SK-N-SH treated with all-trans-retinoic acid at 6 μM for 48 hours (cell line): Measurements from ENCODE around the gene TPK1.

ENCODE experiments used
- ATAC-seq: fragments of 200-7000 bp; cut with Tn5 transposase; 3 replicates; pipeline ENCODE4 v1.9.1; 2020; ENCODE audit warnings: mild to moderate bottlenecking, moderate library complexity
- ARNTL ChIP-seq: fragments of 450-650 bp; formaldehyde crosslinking; IDR thresholded peaks from 2 replicates; pipeline ENCODE4 v1.5.0; 2020; ENCODE audit warnings: low read depth, mild to moderate bottlenecking, moderate library complexity, borderline replicate concordance
- BACH2 ChIP-seq: fragments of 250-450 bp; sonication (Bioruptor Pico); IDR thresholded peaks from 2 replicates; pipeline ENCODE4 v1.9.0; 2021; ENCODE audit warnings: mild to moderate bottlenecking, borderline replicate concordance
- ESRRG ChIP-seq: fragments of 250-450 bp; sonication (Bioruptor Pico); IDR thresholded peaks from 2 replicates; pipeline ENCODE4 v1.6.1; 2021; ENCODE audit warnings: mild to moderate bottlenecking
- GLIS3 ChIP-seq: fragments of 250-450 bp; sonication (Bioruptor Pico); IDR thresholded peaks from 2 replicates; pipeline ENCODE4 v1.5.0; 2020; ENCODE audit warnings: mild to moderate bottlenecking, moderate library complexity
- ISL1 ChIP-seq: fragments of 250-450 bp; sonication (Bioruptor Pico); IDR thresholded peaks from 2 replicates; pipeline ENCODE4 v2.1.2; 2022; ENCODE audit warnings: mild to moderate bottlenecking, moderate library complexity
- OSR1 ChIP-seq: fragments of 250-450 bp; sonication (Bioruptor Pico); IDR thresholded peaks from 2 replicates; pipeline ENCODE4 v1.8.0; 2022; ENCODE audit warnings: moderate library complexity, mild to moderate bottlenecking, inconsistent platforms
- RARB ChIP-seq: fragments of 250-450 bp; sonication (Bioruptor Pico); IDR thresholded peaks from 2 replicates; pipeline ENCODE4 v1.8.0; 2021; ENCODE audit warnings: mild to moderate bottlenecking, moderate library complexity
- SNAI2 ChIP-seq: fragments of 250-450 bp; sonication (Bioruptor Pico); IDR thresholded peaks from 2 replicates; pipeline ENCODE4 v1.5.0; 2020; ENCODE audit warnings: mild to moderate bottlenecking, moderate library complexity
- TCF4 ChIP-seq: fragments of 250-450 bp; sonication (Bioruptor Pico); IDR thresholded peaks from 2 replicates; pipeline ENCODE4 v1.8.0; 2021; ENCODE audit warnings: mild to moderate bottlenecking, moderate library complexity, borderline replicate concordance
- TOX ChIP-seq: fragments of 250-450 bp; sonication (Bioruptor Pico); IDR thresholded peaks from 2 replicates; pipeline ENCODE4 v1.8.0; 2021; ENCODE audit warnings: mild to moderate bottlenecking, moderate library complexity, borderline replicate concordance
- ZC3H10 ChIP-seq: fragments of 250-450 bp; sonication (Bioruptor Pico); IDR thresholded peaks from 2 replicates; pipeline ENCODE4 v1.5.1; 2021; ENCODE audit warnings: mild to moderate bottlenecking, moderate library complexity
- ZFP30 ChIP-seq: fragments of 450-650 bp; formaldehyde crosslinking; IDR thresholded peaks from 2 replicates; pipeline ENCODE4 v1.5.0; 2022; ENCODE audit warnings: mild to moderate bottlenecking, moderate library complexity
- ZNF70 ChIP-seq: fragments of 450-650 bp; formaldehyde crosslinking; IDR thresholded peaks from 2 replicates; pipeline ENCODE4 v1.5.0; 2020; ENCODE audit warnings: mild to moderate bottlenecking, moderate library complexity
- ZNF8 ChIP-seq: fragments of 450-650 bp; formaldehyde crosslinking; IDR thresholded peaks from 2 replicates; pipeline ENCODE4 v1.5.0; 2020; ENCODE audit warnings: mild to moderate bottlenecking, moderate library complexity
- TF ChIP-seq, protein P1 (sequence below): fragments of 250-450 bp; sonication (Bioruptor Pico); IDR thresholded peaks from 2 replicates; pipeline ENCODE4 v1.8.0; 2021; ENCODE audit warnings: low read depth, mild to moderate bottlenecking, moderate library complexity, borderline replicate concordance
- TF ChIP-seq, protein P2 (sequence below): fragments of 250-450 bp; sonication (Bioruptor Pico); IDR thresholded peaks from 2 replicates; pipeline ENCODE4 v1.5.0; 2020; ENCODE audit warnings: mild to moderate bottlenecking, moderate library complexity
- TF ChIP-seq, protein P3 (sequence below): fragments of 250-450 bp; sonication (Bioruptor Pico); IDR thresholded peaks from 2 replicates; pipeline ENCODE4 v1.5.1; 2021; ENCODE audit warnings: mild to moderate bottlenecking, moderate library complexity
- TF ChIP-seq, protein P4 (sequence below): fragments of 250-450 bp; sonication (Bioruptor Pico); IDR thresholded peaks from 2 replicates; pipeline ENCODE4 v1.5.1; 2020; ENCODE audit warnings: low read depth, mild to moderate bottlenecking, moderate library complexity
- TF ChIP-seq, protein P5 (sequence below): fragments of 250-450 bp; sonication (Bioruptor Pico); IDR thresholded peaks from 2 replicates; pipeline ENCODE4 v1.8.0; 2020; ENCODE audit warnings: mild to moderate bottlenecking, moderate library complexity, borderline replicate concordance

TPK1 gene

DNA sequence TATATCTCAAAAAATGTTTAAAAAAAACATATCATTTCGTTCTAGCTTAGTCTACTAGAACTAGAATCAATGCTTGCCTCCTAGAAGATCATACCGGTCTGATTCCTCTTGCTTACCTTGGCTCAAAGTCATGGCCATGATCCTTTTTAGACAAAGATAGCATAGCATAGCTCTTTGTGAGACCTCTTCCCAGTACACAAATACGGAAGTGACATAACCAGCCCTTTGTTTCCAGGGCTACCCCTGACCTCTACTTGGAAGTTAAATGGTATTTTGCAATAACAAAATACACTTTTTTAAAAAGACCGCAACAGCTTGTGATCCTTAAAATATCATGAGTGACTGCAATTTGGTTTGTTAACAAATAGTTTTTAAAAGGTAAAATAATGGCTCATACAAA, 301.7 kb downstream of the TPK1 start:
- TF ChIP-seq ZNF70 (CRISPR knock-in tag): no peak
- TF ChIP-seq ZNF8 (CRISPR knock-in tag): no peak
- TF ChIP-seq ZFP30 (CRISPR knock-in tag): no peak
- no peak for ATAC-seq

DNA sequence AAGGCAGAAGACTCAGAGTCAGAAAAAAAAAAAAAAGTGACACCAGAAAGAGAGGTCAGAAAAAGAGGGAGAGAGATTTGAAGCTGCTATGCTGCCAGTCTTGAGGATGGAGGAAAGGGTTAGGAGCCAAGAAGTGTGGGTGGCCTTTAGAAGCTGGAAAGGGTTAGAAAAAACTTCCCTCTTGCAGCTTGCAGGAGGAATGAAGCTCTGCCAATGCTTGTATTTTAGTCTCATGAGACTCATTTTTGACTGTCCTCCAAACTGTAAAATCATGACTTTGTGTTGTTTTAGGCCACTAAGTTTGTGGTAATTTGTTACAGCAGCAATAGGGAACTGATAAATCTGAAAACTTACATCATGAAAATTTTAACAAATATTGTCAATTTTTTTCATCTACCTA, 304.7 kb downstream of the TPK1 start:
- TF ChIP-seq ZNF8 (CRISPR knock-in tag) (no peak), ESRRG (CRISPR knock-in tag) (no peak), SNAI2 (CRISPR knock-in tag) (no peak), GLIS3 (CRISPR knock-in tag) (no peak), TOX (no peak), ARNTL (CRISPR knock-in tag) (no peak), TCF4 (CRISPR knock-in tag) (no peak), OSR1 (CRISPR knock-in tag) (no peak), ZC3H10 (CRISPR knock-in tag) (no peak), ZNF70 (CRISPR knock-in tag) (no peak), ZFP30 (CRISPR knock-in tag) (no peak)
- TF ChIP-seq, protein P1, sequence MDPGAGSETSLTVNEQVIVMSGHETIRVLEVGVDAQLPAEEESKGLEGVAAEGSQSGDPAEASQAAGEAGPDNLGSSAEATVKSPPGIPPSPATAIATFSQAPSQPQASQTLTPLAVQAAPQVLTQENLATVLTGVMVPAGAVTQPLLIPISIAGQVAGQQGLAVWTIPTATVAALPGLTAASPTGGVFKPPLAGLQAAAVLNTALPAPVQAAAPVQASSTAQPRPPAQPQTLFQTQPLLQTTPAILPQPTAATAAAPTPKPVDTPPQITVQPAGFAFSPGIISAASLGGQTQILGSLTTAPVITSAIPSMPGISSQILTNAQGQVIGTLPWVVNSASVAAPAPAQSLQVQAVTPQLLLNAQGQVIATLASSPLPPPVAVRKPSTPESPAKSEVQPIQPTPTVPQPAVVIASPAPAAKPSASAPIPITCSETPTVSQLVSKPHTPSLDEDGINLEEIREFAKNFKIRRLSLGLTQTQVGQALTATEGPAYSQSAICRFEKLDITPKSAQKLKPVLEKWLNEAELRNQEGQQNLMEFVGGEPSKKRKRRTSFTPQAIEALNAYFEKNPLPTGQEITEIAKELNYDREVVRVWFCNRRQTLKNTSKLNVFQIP: no peak
- TF ChIP-seq, protein P2, sequence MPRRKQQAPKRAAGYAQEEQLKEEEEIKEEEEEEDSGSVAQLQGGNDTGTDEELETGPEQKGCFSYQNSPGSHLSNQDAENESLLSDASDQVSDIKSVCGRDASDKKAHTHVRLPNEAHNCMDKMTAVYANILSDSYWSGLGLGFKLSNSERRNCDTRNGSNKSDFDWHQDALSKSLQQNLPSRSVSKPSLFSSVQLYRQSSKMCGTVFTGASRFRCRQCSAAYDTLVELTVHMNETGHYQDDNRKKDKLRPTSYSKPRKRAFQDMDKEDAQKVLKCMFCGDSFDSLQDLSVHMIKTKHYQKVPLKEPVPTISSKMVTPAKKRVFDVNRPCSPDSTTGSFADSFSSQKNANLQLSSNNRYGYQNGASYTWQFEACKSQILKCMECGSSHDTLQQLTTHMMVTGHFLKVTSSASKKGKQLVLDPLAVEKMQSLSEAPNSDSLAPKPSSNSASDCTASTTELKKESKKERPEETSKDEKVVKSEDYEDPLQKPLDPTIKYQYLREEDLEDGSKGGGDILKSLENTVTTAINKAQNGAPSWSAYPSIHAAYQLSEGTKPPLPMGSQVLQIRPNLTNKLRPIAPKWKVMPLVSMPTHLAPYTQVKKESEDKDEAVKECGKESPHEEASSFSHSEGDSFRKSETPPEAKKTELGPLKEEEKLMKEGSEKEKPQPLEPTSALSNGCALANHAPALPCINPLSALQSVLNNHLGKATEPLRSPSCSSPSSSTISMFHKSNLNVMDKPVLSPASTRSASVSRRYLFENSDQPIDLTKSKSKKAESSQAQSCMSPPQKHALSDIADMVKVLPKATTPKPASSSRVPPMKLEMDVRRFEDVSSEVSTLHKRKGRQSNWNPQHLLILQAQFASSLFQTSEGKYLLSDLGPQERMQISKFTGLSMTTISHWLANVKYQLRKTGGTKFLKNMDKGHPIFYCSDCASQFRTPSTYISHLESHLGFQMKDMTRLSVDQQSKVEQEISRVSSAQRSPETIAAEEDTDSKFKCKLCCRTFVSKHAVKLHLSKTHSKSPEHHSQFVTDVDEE: no peak
- TF ChIP-seq, protein P3, sequence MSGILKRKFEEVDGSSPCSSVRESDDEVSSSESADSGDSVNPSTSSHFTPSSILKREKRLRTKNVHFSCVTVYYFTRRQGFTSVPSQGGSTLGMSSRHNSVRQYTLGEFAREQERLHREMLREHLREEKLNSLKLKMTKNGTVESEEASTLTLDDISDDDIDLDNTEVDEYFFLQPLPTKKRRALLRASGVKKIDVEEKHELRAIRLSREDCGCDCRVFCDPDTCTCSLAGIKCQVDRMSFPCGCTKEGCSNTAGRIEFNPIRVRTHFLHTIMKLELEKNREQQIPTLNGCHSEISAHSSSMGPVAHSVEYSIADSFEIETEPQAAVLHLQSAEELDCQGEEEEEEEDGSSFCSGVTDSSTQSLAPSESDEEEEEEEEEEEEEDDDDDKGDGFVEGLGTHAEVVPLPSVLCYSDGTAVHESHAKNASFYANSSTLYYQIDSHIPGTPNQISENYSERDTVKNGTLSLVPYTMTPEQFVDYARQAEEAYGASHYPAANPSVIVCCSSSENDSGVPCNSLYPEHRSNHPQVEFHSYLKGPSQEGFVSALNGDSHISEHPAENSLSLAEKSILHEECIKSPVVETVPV (CRISPR knock-in tag): no peak
- TF ChIP-seq, protein P4, sequence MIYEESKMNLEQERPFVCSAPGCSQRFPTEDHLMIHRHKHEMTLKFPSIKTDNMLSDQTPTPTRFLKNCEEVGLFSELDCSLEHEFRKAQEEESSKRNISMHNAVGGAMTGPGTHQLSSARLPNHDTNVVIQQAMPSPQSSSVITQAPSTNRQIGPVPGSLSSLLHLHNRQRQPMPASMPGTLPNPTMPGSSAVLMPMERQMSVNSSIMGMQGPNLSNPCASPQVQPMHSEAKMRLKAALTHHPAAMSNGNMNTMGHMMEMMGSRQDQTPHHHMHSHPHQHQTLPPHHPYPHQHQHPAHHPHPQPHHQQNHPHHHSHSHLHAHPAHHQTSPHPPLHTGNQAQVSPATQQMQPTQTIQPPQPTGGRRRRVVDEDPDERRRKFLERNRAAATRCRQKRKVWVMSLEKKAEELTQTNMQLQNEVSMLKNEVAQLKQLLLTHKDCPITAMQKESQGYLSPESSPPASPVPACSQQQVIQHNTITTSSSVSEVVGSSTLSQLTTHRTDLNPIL (CRISPR knock-in tag): no peak
- no peak for ATAC-seq

DNA sequence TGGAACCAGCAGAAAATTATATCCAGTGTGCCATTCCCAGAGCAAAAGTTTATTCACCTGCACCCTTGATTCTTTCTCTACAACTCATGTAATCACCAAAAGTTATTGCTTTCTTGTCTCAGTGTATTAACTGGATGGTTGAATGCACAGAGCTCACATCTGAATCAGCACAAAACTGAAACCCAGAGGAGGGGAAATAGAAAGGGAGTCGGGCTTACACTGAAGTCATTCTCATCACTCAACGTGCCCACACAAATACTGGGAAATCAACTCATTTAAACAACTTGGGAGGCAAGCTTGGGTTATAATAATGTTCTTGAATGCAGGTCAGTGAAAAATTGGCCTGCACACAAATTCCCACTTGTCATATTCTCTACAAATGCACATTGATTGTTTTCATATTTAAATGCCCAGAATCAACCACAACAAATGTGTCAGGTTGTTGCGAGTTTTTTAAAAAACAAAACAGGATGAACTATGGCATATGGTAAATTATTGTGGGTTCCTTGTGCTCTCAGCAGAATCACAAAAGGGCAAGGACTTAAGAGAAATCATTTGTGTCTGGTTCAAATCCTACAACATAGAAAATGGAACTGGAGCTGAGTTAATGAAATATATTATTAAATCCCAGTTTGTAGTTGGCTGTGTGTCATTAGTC, 306.5 kb downstream of the TPK1 start:
- no peak for ATAC-seq
- TF ChIP-seq RARB (CRISPR knock-in tag): no peak
- TF ChIP-seq, protein P4 (CRISPR knock-in tag): no peak
- no peak for TF ChIP-seq TCF4 (CRISPR knock-in tag)
- TF ChIP-seq, protein P2: no peak
- no peak for TF ChIP-seq ZC3H10 (CRISPR knock-in tag)
- TF ChIP-seq BACH2: no peak
- TF ChIP-seq, protein P5, sequence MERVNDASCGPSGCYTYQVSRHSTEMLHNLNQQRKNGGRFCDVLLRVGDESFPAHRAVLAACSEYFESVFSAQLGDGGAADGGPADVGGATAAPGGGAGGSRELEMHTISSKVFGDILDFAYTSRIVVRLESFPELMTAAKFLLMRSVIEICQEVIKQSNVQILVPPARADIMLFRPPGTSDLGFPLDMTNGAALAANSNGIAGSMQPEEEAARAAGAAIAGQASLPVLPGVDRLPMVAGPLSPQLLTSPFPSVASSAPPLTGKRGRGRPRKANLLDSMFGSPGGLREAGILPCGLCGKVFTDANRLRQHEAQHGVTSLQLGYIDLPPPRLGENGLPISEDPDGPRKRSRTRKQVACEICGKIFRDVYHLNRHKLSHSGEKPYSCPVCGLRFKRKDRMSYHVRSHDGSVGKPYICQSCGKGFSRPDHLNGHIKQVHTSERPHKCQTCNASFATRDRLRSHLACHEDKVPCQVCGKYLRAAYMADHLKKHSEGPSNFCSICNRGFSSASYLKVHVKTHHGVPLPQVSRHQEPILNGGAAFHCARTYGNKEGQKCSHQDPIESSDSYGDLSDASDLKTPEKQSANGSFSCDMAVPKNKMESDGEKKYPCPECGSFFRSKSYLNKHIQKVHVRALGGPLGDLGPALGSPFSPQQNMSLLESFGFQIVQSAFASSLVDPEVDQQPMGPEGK (CRISPR knock-in tag): no peak
- no peak for TF ChIP-seq ISL1
- TF ChIP-seq, protein P3 (CRISPR knock-in tag): no peak
- TF ChIP-seq ZFP30 (CRISPR knock-in tag): no peak
- TF ChIP-seq ZNF70 (CRISPR knock-in tag): no peak
- TF ChIP-seq, protein P1: no peak
- no peak for TF ChIP-seq ARNTL (CRISPR knock-in tag)
